ENCODE results near the gene PIAS1. TPM values are rescaled to one million over a fixed set of nuclear protein-coding genes. Genes with fewer than 3 reads are reported as not detected.

The PIAS1 gene
- total and polyA plus RNA-seq, 2 donors (not counting 1 experiment from before 2014, with no cell fraction given) = 28.8 to 87.3 TPM

GRCh38 chr15:68192117-68192516 lies 138.0 kb downstream of the PIAS1 start:
- Histone ChIP-seq H3K4me2 (replicated peaks; ENCODE audit: low read depth, low read length, poor library complexity, severe bottlenecking) (no peak overlapping the region), H2AFZ (ENCODE audit: insufficient read depth, low read depth, low read length, poor library complexity, severe bottlenecking) (no peak overlapping the region), H3K36me3 (replicated peaks in 1 of 2; ENCODE audit: control extremely low read depth in 1 of 2, control insufficient read depth in 1 of 2, extremely low read depth in 1 of 2, insufficient read depth in 2 of 2, low read length in 1 of 2) (peaks cover 10 to 40% of the 10 kb centered on the region in 2 experiments), H3K27me3 (replicated peaks in 1 of 4; ENCODE audit: control extremely low read depth in 1 of 4, control insufficient read depth in 3 of 4, insufficient read depth in 4 of 4, low read length in 3 of 4) (no peaks in the 10 kb centered on the region), H3K4me1 (ENCODE audit: control insufficient read depth in 2 of 2, insufficient read depth in 2 of 2, low read length in 2 of 2) (no peaks in the 10 kb centered on the region), H3K27ac (ENCODE audit: low read length in 2 of 2) (no peak overlapping the region), H3K9me3 (ENCODE audit: control extremely low read depth in 1 of 3, control insufficient read depth in 2 of 3, insufficient read depth in 1 of 3, low read length in 2 of 3) (no peaks in the 10 kb centered on the region), H4K20me1 (ENCODE audit: control insufficient read depth, insufficient read depth, low read length, poor library complexity, severe bottlenecking) (no peaks in the 10 kb centered on the region), H3K4me3 (ENCODE audit: control extremely low read depth in 1 of 5, extremely low read depth in 1 of 5, insufficient read depth in 1 of 5, low read depth in 2 of 5, low read length in 4 of 5) (no peak overlapping the region), H3K9ac (ENCODE audit: low read length) (no peak overlapping the region), H3K79me2 (ENCODE audit: control insufficient read depth, insufficient read depth, low read length) (no peaks in the 10 kb centered on the region)
- Mint-ChIP-seq H3K27me3 (no peaks in the 10 kb centered on the region), H3K9me3 (ENCODE audit: insufficient read depth) (no peaks in the 10 kb centered on the region), H3K27ac (peak overlapping the region; percentile 10), H3K4me3 (no peak overlapping the region), H3K4me1 (peaks cover 6% of the 10 kb centered on the region)
- no peak for DNase-seq
- ChIA-PET CTCF (no interaction called here), POLR2A (no interaction called here)
- no peak for ATAC-seq (ENCODE audit: low read depth)
- intact Hi-C loops (cut with micrococcal nuclease) = no loop called here
- 89% methylated on average over 4 of the region's 4 CpGs for WGBS (ENCODE audit: insufficient coverage)
- TF ChIP-seq CTCF (IDR thresholded peaks at IDR 0.05) = no peak

GRCh38 chr15:68192804-68193486 lies 138.8 kb downstream of the PIAS1 start:
- POLR2A ChIA-PET = no interaction called here
- WGBS (ENCODE audit: insufficient coverage) = 100% methylated on average over 2 of the region's 5 CpGs
- CTCF ChIA-PET = no interaction called here

More at GRCh38 chr15:68192804-68193486, 138.8 kb downstream of the PIAS1 start:
- no peaks in the 10 kb centered on the region for H3K9me3 Mint-ChIP-seq (ENCODE audit: insufficient read depth)
- Histone ChIP-seq H3K9ac (ENCODE audit: low read length) (no peak overlapping the region), H3K4me3 (ENCODE audit: control extremely low read depth in 1 of 5, extremely low read depth in 1 of 5, insufficient read depth in 1 of 5, low read depth in 2 of 5, low read length in 4 of 5) (no peak overlapping the region), H3K36me3 (replicated peaks in 1 of 2; ENCODE audit: control extremely low read depth in 1 of 2, control insufficient read depth in 1 of 2, extremely low read depth in 1 of 2, insufficient read depth in 2 of 2, low read length in 1 of 2) (peaks cover 10 to 32% of the 10 kb centered on the region in 2 experiments), H3K4me2 (replicated peaks; ENCODE audit: low read depth, low read length, poor library complexity, severe bottlenecking) (no peak overlapping the region), H3K27me3 (replicated peaks in 1 of 4; ENCODE audit: control extremely low read depth in 1 of 4, control insufficient read depth in 3 of 4, insufficient read depth in 4 of 4, low read length in 3 of 4) (no peaks in the 10 kb centered on the region), H3K9me3 (ENCODE audit: control extremely low read depth in 1 of 3, control insufficient read depth in 2 of 3, insufficient read depth in 1 of 3, low read length in 2 of 3) (no peaks in the 10 kb centered on the region), H4K20me1 (ENCODE audit: control insufficient read depth, insufficient read depth, low read length, poor library complexity, severe bottlenecking) (no peaks in the 10 kb centered on the region), H3K79me2 (ENCODE audit: control insufficient read depth, insufficient read depth, low read length) (no peaks in the 10 kb centered on the region), H3K4me1 (ENCODE audit: control insufficient read depth in 2 of 2, insufficient read depth in 2 of 2, low read length in 2 of 2) (no peaks in the 10 kb centered on the region), H2AFZ (ENCODE audit: insufficient read depth, low read depth, low read length, poor library complexity, severe bottlenecking) (no peak overlapping the region), H3K27ac (ENCODE audit: low read length in 2 of 2) (no peak overlapping the region)
- ATAC-seq (ENCODE audit: low read depth) = no peak
- no peaks in the 10 kb centered on the region for H3K27me3 Mint-ChIP-seq
- intact Hi-C loops (cut with micrococcal nuclease) = no loop called here
- H3K27ac Mint-ChIP-seq = peak overlapping the region; percentile 10
- DNase-seq = no peak
- H3K4me1 Mint-ChIP-seq = peaks cover 4% of the 10 kb centered on the region
- no peak for TF ChIP-seq EZH2 (IDR thresholded peaks at IDR 0.05; ENCODE audit: borderline replicate concordance, insufficient read depth, low read depth, low read length, poor library complexity, severe bottlenecking)
- no peak for TF ChIP-seq CTCF (IDR thresholded peaks at IDR 0.05)
- H3K4me3 Mint-ChIP-seq = no peak overlapping the region
